ENCODE results near the gene P4HA2. TPM values are rescaled to one million over a fixed set of nuclear protein-coding genes. Genes with fewer than 3 reads are reported as not detected.

Gene P4HA2
- total and polyA plus RNA-seq, 2 of the 13 experiments (the other 11 are each of a cell fraction or from before 2014, with no cell fraction given), result 37.7 to 126 TPM

DNA sequence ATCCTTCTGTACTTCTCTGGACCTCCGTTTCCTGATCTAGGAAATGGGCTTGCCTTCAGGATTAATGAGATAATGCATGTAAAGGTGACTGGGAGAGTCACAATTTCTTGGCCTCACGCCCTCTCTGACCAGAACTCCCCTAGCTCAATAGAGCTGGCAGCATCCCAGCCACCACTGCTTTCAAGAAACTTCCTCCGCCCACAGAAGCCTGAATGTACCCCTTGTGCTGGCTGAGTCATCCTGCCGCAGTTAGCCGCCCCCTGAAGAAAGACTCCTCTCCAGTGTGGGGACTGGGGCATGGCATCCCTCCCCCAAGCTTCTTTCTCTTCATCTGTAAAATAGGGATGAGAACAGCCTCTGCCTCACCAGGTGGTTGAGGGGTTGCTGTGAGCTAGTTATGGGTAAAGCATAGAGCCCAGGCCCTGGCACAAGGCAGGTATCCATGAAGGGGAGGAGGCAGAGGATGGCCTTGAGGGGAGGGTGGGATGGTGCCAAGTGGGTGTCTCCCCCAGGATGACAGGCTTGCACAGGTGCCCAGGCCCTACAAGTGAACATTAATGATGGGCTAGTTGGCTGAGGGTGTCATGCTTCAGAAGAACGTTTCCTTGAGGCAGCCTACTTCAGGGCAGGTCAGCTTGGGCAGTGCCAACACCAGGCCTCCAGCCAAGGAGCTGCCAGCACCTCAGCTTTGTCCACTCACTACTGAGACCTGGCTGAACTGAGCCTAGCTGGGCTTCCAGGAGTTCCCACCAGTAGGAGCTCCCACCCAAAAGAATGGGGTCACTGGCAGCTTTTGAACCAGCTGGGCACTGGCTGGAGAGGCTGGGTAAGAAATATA lies 33.3 kb upstream of the P4HA2 start:
- Histone ChIP-seq H3K27ac (ENCODE audit: extremely low read length, insufficient read depth, low read length) (no peak overlapping the region), H3K79me2 (ENCODE audit: insufficient read depth, low read length) (no peaks in the 10 kb centered on the region), H3K4me2 (ENCODE audit: low read depth, low read length) (no peak overlapping the region), H3K27me3 (ENCODE audit: control insufficient read depth in 1 of 2, insufficient read depth in 2 of 2, low read length in 2 of 2) (peaks cover 10 to 31% of the 10 kb centered on the region in 2 experiments), H3K36me3 (replicated peaks in 1 of 2; ENCODE audit: control insufficient read depth in 1 of 2, insufficient read depth in 2 of 2, low read length in 2 of 2) (no peaks in the 10 kb centered on the region), H3K9ac (ENCODE audit: insufficient read depth, low read depth, low read length) (no peak overlapping the region), H2AFZ (ENCODE audit: low read length) (no peak overlapping the region), H3K4me1 (ENCODE audit: insufficient read depth, low read length) (peaks cover 28% of the 10 kb centered on the region), H3K9me3 (ENCODE audit: low read length) (no peaks in the 10 kb centered on the region), H3K4me3 (replicated peaks in 1 of 3; ENCODE audit: insufficient read depth in 1 of 3, low read depth in 2 of 3, low read length in 3 of 3) (no peak overlapping the region), H4K20me1 (ENCODE audit: insufficient read depth, low read length) (no peaks in the 10 kb centered on the region)
- no peak for FAIRE-seq
- no peak for DNase-seq (ENCODE audit: low spot score)
- no peak for TF ChIP-seq ZNF460 (CRISPR knock-in tag; IDR thresholded peaks at IDR 0.05; ENCODE audit: borderline replicate concordance)
- intact Hi-C loops (cut with micrococcal nuclease; ENCODE audit: unreplicated experiment) (no loop called here), in situ Hi-C loops (cut with HindIII; ENCODE audit: extremely low pct_ligation_motif_present, low pct_unique_long_range_greater_than_20kb) (no loop called here)
- ChIA-PET POLR2A (no interaction called here), CTCF (ENCODE audit: low intra/inter-chr PET ratio, low total read pairs) (no interaction called here)
- ATAC-seq, result no peak
- no TSS peak for BruUV-seq (replicated peaks)
- 76% methylated on average over 5 of the region's 6 CpGs for WGBS (ENCODE audit: low lambda C conversion rate)

DNA sequence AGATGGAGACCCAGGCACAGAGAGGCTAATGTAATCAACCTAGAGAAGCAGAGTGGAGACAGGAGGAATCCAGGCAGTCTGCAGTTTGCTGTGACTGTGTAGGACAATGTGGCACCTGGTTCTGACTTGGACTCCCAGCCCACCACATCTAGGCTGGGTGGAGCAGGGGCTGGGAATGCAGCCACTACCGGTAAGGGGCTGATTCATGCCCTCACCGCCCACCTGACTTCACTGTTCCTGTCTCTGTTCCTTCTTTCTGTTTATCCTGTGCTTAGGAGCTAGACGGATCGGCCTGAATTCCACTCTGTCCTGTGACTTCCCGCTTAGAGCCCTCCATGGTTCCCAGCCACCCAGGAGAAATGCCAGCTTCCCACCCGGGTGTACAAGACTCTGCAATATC lies 32.4 kb upstream of the P4HA2 start:
- POLR2A ChIA-PET, result interaction anchor here (0.5 kb wide), 1 partner anchor 12 kb away, joined by 4 read pairs; no protein-coding TSS in a partner anchor
- Histone ChIP-seq H3K79me2 (ENCODE audit: insufficient read depth, low read length) (no peaks in the 10 kb centered on the region), H3K4me2 (ENCODE audit: low read depth, low read length) (no peak overlapping the region), H3K27ac (ENCODE audit: extremely low read length, insufficient read depth, low read length) (no peak overlapping the region), H3K27me3 (ENCODE audit: control insufficient read depth in 1 of 2, insufficient read depth in 2 of 2, low read length in 2 of 2) (peaks cover 12 to 34% of the 10 kb centered on the region in 2 experiments), H3K9me3 (ENCODE audit: low read length) (no peaks in the 10 kb centered on the region), H2AFZ (ENCODE audit: low read length) (no peak overlapping the region), H3K9ac (ENCODE audit: insufficient read depth, low read depth, low read length) (no peak overlapping the region), H3K36me3 (replicated peaks in 1 of 2; ENCODE audit: control insufficient read depth in 1 of 2, insufficient read depth in 2 of 2, low read length in 2 of 2) (no peaks in the 10 kb centered on the region), H3K4me1 (ENCODE audit: insufficient read depth, low read length) (peaks cover 20% of the 10 kb centered on the region), H4K20me1 (ENCODE audit: insufficient read depth, low read length) (no peaks in the 10 kb centered on the region), H3K4me3 (replicated peaks in 1 of 3; ENCODE audit: insufficient read depth in 1 of 3, low read depth in 2 of 3, low read length in 3 of 3) (no peak overlapping the region)
- CTCF ChIA-PET (ENCODE audit: low intra/inter-chr PET ratio, low total read pairs), result no interaction called here
- 56% methylated on average over 6 of the region's 6 CpGs for WGBS (ENCODE audit: low lambda C conversion rate)
- intact Hi-C loops (cut with micrococcal nuclease; ENCODE audit: unreplicated experiment) (no loop called here), in situ Hi-C loops (cut with HindIII; ENCODE audit: extremely low pct_ligation_motif_present, low pct_unique_long_range_greater_than_20kb) (no loop called here)
- FAIRE-seq (no peak), DNase-seq (ENCODE audit: low spot score) (no peak), ATAC-seq (no peak)
- TF ChIP-seq, protein P1, sequence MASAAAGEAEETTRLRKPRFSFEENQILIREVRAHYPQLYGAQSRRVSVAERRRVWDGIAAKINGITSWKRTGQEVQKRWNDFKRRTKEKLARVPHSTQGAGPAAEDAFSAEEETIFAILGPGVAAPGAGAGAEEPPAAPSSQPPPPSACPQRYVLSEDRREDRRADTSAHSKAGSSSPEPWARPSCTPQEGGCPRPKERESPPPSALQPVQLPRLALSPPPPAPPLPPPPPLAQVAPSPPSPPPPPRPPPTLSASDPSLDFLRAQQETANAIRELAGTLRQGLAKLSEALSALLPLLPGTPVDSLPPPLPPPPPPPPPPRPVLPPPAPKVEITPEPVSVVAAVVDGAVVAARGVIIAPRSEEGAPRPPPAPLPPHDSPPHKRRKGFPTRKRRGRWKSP (CRISPR knock-in tag; IDR thresholded peaks at IDR 0.05), result no peak
- TF ChIP-seq ZNF224 (CRISPR knock-in tag; IDR thresholded peaks at IDR 0.05) (no peak), PTBP1 (IDR thresholded peaks at IDR 0.05; ENCODE audit: low read depth, low read length, poor library complexity, severe bottlenecking) (no peak), CBFB (CRISPR knock-in tag; IDR thresholded peaks at IDR 0.05) (no peak), ZSCAN25 (CRISPR knock-in tag; IDR thresholded peaks at IDR 0.05) (no peak), NFYC (CRISPR knock-in tag; IDR thresholded peaks at IDR 0.05) (no peak), NPAS2 (CRISPR knock-in tag; IDR thresholded peaks at IDR 0.05; ENCODE audit: borderline replicate concordance) (no peak), PHF8 (CRISPR knock-in tag; IDR thresholded peaks at IDR 0.05) (no peak), ZSCAN20 (CRISPR knock-in tag; IDR thresholded peaks at IDR 0.05; ENCODE audit: borderline replicate concordance) (no peak), ZNF766 (CRISPR knock-in tag; IDR thresholded peaks at IDR 0.05; ENCODE audit: borderline replicate concordance) (no peak)
- TF ChIP-seq, protein P2, sequence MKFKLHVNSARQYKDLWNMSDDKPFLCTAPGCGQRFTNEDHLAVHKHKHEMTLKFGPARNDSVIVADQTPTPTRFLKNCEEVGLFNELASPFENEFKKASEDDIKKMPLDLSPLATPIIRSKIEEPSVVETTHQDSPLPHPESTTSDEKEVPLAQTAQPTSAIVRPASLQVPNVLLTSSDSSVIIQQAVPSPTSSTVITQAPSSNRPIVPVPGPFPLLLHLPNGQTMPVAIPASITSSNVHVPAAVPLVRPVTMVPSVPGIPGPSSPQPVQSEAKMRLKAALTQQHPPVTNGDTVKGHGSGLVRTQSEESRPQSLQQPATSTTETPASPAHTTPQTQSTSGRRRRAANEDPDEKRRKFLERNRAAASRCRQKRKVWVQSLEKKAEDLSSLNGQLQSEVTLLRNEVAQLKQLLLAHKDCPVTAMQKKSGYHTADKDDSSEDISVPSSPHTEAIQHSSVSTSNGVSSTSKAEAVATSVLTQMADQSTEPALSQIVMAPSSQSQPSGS (CRISPR knock-in tag; IDR thresholded peaks at IDR 0.05), result no peak
- TF ChIP-seq, protein P3, sequence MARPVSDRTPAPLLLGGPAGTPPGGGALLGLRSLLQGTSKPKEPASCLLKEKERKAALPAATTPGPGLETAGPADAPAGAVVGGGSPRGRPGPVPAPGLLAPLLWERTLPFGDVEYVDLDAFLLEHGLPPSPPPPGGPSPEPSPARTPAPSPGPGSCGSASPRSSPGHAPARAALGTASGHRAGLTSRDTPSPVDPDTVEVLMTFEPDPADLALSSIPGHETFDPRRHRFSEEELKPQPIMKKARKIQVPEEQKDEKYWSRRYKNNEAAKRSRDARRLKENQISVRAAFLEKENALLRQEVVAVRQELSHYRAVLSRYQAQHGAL (CRISPR knock-in tag; IDR thresholded peaks at IDR 0.05; ENCODE audit: not compliant biosample characterization), result no peak
- no TSS peak for BruUV-seq (replicated peaks)
